HEK293 (cell line): ENCODE measurements around the gene PSD2.

Source experiments
- ATF2 ChIP-seq: fragments of 450-650 bp; formaldehyde crosslinking; IDR thresholded peaks from 2 replicates; pipeline ENCODE4 v1.5.1; 2016; ENCODE audit warnings: missing biosample characterization, missing genetic modification characterization, low read depth
- FEZF1 ChIP-seq: fragments of 450-650 bp; formaldehyde crosslinking; IDR thresholded peaks from 2 replicates; pipeline ENCODE4 v1.5.1; 2016; ENCODE audit warnings: missing biosample characterization, missing genetic modification characterization
- GLIS2 ChIP-seq: fragments of 450-650 bp; formaldehyde crosslinking; IDR thresholded peaks from 2 replicates; pipeline ENCODE4 v1.5.1; 2016; ENCODE audit warnings: missing biosample characterization, missing genetic modification characterization
- HIC1 ChIP-seq: fragments of 450-650 bp; formaldehyde crosslinking; IDR thresholded peaks from 2 replicates; pipeline ENCODE4 v1.5.1; 2016; ENCODE audit warnings: missing biosample characterization, missing genetic modification characterization
- KLF9 ChIP-seq: fragments of 450-650 bp; formaldehyde crosslinking; IDR thresholded peaks from 2 replicates; pipeline ENCODE4 v1.5.1; 2016; ENCODE audit warnings: missing biosample characterization, missing genetic modification characterization, low read depth
- OVOL3 ChIP-seq: fragments of 450-650 bp; formaldehyde crosslinking; IDR thresholded peaks from 2 replicates; pipeline ENCODE4 v1.5.1; 2016; ENCODE audit warnings: missing biosample characterization, missing genetic modification characterization
- RBAK ChIP-seq: fragments of 450-650 bp; formaldehyde crosslinking; IDR thresholded peaks from 2 replicates; pipeline ENCODE4 v1.5.1; 2016; ENCODE audit warnings: missing biosample characterization, missing genetic modification characterization
- YY2 ChIP-seq: fragments of 450-650 bp; formaldehyde crosslinking; IDR thresholded peaks from 2 replicates; pipeline ENCODE4 v1.5.1; 2016; ENCODE audit warnings: missing biosample characterization, missing genetic modification characterization
- ZBTB11 ChIP-seq: fragments of 450-650 bp; formaldehyde crosslinking; conservative IDR thresholded peaks from 2 replicates; pipeline ENCODE4 v1.5.1; 2016; ENCODE audit warnings: low read depth, missing biosample characterization, missing genetic modification characterization
- ZBTB44 ChIP-seq: fragments of 450-650 bp; IDR thresholded peaks from 2 replicates; pipeline ENCODE4 v1.5.1; 2018; ENCODE audit warnings: missing biosample characterization, mild to moderate bottlenecking, missing genetic modification characterization
- ZFP69B ChIP-seq: fragments of 450-650 bp; formaldehyde crosslinking; IDR thresholded peaks from 2 replicates; pipeline ENCODE4 v1.5.1; 2016; ENCODE audit warnings: missing biosample characterization, missing genetic modification characterization
- ZNF114 ChIP-seq: fragments of 450-650 bp; formaldehyde crosslinking; IDR thresholded peaks from 2 replicates; pipeline ENCODE4 v1.5.0; 2017; ENCODE audit warnings: missing biosample characterization, missing genetic modification characterization
- ZNF121 ChIP-seq: fragments of 450-650 bp; formaldehyde crosslinking; IDR thresholded peaks from 2 replicates; pipeline ENCODE4 v1.5.1; 2016; ENCODE audit warnings: missing biosample characterization, missing genetic modification characterization
- ZNF169 ChIP-seq: fragments of 450-650 bp; formaldehyde crosslinking; IDR thresholded peaks from 2 replicates; pipeline ENCODE4 v1.5.1; 2016; ENCODE audit warnings: missing biosample characterization, missing genetic modification characterization
- ZNF292 ChIP-seq: fragments of 450-650 bp; formaldehyde crosslinking; IDR thresholded peaks from 2 replicates; pipeline ENCODE4 v1.5.1; 2016; ENCODE audit warnings: low read depth, missing biosample characterization, missing genetic modification characterization, borderline replicate concordance
- ZNF513 ChIP-seq: fragments of 450-650 bp; IDR thresholded peaks from 2 replicates; pipeline ENCODE4 v1.5.1; 2018; ENCODE audit warnings: missing biosample characterization, missing genetic modification characterization
- ZNF518A ChIP-seq: fragments of 450-650 bp; formaldehyde crosslinking; conservative IDR thresholded peaks from 2 replicates; pipeline ENCODE4 v1.5.1; 2016; ENCODE audit warnings: low read depth, missing biosample characterization, missing genetic modification characterization
- ZNF521 ChIP-seq: fragments of 450-650 bp; formaldehyde crosslinking; IDR thresholded peaks from 2 replicates; pipeline ENCODE4 v1.5.1; 2017; ENCODE audit warnings: missing biosample characterization, mild to moderate bottlenecking, missing genetic modification characterization
- ZNF571 ChIP-seq: fragments of 450-650 bp; formaldehyde crosslinking; IDR thresholded peaks from 2 replicates; pipeline ENCODE4 v1.5.0; 2017; ENCODE audit warnings: missing biosample characterization, missing genetic modification characterization
- ZNF596 ChIP-seq: fragments of 450-650 bp; IDR thresholded peaks from 2 replicates; pipeline ENCODE4 v1.5.0; 2018; ENCODE audit warnings: missing biosample characterization, mild to moderate bottlenecking, missing genetic modification characterization, moderate library complexity
- ZNF837 ChIP-seq: fragments of 450-650 bp; formaldehyde crosslinking; IDR thresholded peaks from 2 replicates; pipeline ENCODE4 v1.5.1; 2016; ENCODE audit warnings: missing biosample characterization, missing genetic modification characterization
- ZSCAN4 ChIP-seq: fragments of 450-650 bp; formaldehyde crosslinking; IDR thresholded peaks from 2 replicates; pipeline ENCODE4 v1.5.1; 2017; ENCODE audit warnings: missing biosample characterization, missing genetic modification characterization

Gene PSD2

GRCh38 chr5:139787568-139788293 lies 7.9 kb upstream of the PSD2 start (continued):
- TF ChIP-seq ZNF518A (tag by site-specific recombination) (no peak), GLIS2 (no peak; the same call in 1 of the 2 replicates), FEZF1 (no peak), ATF2 (tag by site-specific recombination) (no peak), ZNF513 (no peak), ZNF114 (tag by site-specific recombination) (no peak), ZNF169 (tag by site-specific recombination) (no peak), ZNF292 (tag by site-specific recombination) (no peak), ZSCAN4 (tag by site-specific recombination) (no peak), KLF9 (tag by site-specific recombination) (no peak), ZBTB11 (tag by site-specific recombination) (0 out of 2 replicates have a peak, but pooled peaks have one; percentile 17), ZBTB44 (tag by site-specific recombination) (no peak), ZNF521 (tag by site-specific recombination) (no peak), OVOL3 (tag by site-specific recombination) (no peak), RBAK (tag by site-specific recombination) (no peak), HIC1 (tag by site-specific recombination) (no peak), ZFP69B (tag by site-specific recombination) (no peak), ZNF837 (no peak), ZNF571 (tag by site-specific recombination) (no peak), YY2 (tag by site-specific recombination) (no peak), ZNF121 (tag by site-specific recombination) (no peak), ZNF596 (tag by site-specific recombination) (no peak)
